ENCODE results near the gene IL37. TPM values are rescaled to one million over a fixed set of nuclear protein-coding genes. Genes with fewer than 3 reads are reported as not detected.

IL37 gene
- total RNA-seq, 1 experiment from 2014 or later, result not detected

GRCh38 chr2:112960230-112960825 is 49.4 kb downstream of the IL37 start:
- no peak for DNase-seq (ENCODE audit: low read depth)

- no peak for DNase-seq (ENCODE audit: low read depth)
Measured at GRCh38 chr2:112962308-112963175, 51.6 kb downstream of the IL37 start.

GRCh38 chr2:112967023-112967422 is 56.1 kb downstream of the IL37 start:
- no peak for DNase-seq (ENCODE audit: low read depth)

Other genes starting within 250 kb of the IL37 start
- not detected in 2 replicates for gene NT5DC4, start 190.1 kb upstream of the IL37 start, total RNA-seq (2014; rRNA removed; shearing (Covaris generic))
- 25.5 and 31.7 TPM in 2 replicates for gene CKAP2L, start 146.6 kb upstream of the IL37 start, total RNA-seq (2014; rRNA removed; shearing (Covaris generic))
- gene IL1A, start 126.7 kb upstream of the IL37 start, total RNA-seq (2014; rRNA removed; shearing (Covaris generic)), result 26.0 and 29.8 TPM in 2 replicates
- gene IL1B, start 74.4 kb upstream of the IL37 start, total RNA-seq (2014; rRNA removed; shearing (Covaris generic)), result 12.4 and 13.5 TPM in 2 replicates
- gene IL36G, start 66.8 kb downstream of the IL37 start, total RNA-seq (2014; rRNA removed; shearing (Covaris generic)), result 0.80 TPM in 1 of 2 replicates, not detected in the other
- gene IL36A, start 94.3 kb downstream of the IL37 start, total RNA-seq (2014; rRNA removed; shearing (Covaris generic)), result not detected in 2 replicates
- gene IL36B, start 141.7 kb downstream of the IL37 start, total RNA-seq (2014; rRNA removed; shearing (Covaris generic)), result not detected in 2 replicates
- gene IL36RN, start 148.0 kb downstream of the IL37 start, total RNA-seq (2014; rRNA removed; shearing (Covaris generic)), result not detected in 2 replicates
- gene IL1F10, start 156.8 kb downstream of the IL37 start, total RNA-seq (2014; rRNA removed; shearing (Covaris generic)), result not detected in 2 replicates
- not detected in 2 replicates for gene IL1RN, start 216.4 kb downstream of the IL37 start, total RNA-seq (2014; rRNA removed; shearing (Covaris generic))

Data from Daoy (cell line).